ENCODE measurements around the gene HELZ2. TPM values are rescaled to one million over a fixed set of nuclear protein-coding genes. Genes with fewer than 3 reads are reported as not detected.

HELZ2 gene
- total RNA-seq, 1 experiment from 2014 or later = 27.9 TPM

DNA sequence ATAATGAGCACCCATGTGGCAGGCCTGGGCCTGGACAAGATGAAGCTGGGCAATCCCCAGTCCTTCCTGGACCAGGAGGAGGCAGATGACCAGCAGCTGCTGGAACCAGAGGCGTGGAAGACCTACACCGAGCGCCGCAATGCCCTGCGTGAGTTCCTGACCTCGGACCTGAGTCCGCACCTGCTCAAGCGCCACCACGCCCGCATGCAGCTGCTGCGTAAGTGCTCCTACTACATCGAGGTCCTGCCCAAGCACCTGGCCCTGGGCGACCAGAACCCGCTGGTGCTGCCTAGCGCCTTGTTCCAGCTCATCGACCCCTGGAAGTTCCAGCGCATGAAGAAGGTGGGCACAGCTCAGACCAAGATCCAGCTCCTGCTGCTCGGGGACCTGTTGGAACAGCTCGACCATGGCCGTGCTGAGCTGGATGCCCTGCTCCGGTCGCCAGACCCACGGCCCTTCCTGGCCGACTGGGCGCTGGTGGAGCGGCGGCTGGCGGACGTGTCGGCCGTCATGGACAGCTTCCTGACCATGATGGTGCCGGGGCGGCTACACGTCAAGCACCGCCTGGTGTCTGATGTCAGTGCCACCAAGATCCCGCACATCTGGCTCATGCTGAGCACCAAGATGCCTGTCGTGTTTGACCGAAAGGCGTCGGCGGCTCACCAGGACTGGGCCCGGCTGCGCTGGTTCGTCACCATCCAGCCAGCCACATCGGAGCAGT is 18.2 kb downstream of the HELZ2 start:
- no peaks in the 10 kb centered on the region for H3K79me2 ChIP-seq (ENCODE audit: insufficient read depth, low read length)
- no peak overlapping the region for H3K4me3 Mint-ChIP-seq
- H4K8ac ChIP-seq (replicated peaks; ENCODE audit: insufficient read length, low read depth, low read length) = no peak overlapping the region
- H3K4me1 ChIP-seq (ENCODE audit: insufficient read depth, low read length) = 0 out of 2 replicates have a peak, but pooled peaks cover 2% of the 10 kb centered on the region
- H3K4ac ChIP-seq (ENCODE audit: low read depth, low read length) = no peak overlapping the region
- H3K4me2 ChIP-seq (ENCODE audit: insufficient read depth, insufficient read length, low read length) = no peak overlapping the region
- H3K4me1 Mint-ChIP-seq = peaks cover 20% of the 10 kb centered on the region in 2 experiments
- H3K56ac ChIP-seq (ENCODE audit: insufficient read length, low read depth, low read length) = no peak overlapping the region
- no peak overlapping the region for H3K27ac Mint-ChIP-seq
- no peak overlapping the region for H2AK5ac ChIP-seq (ENCODE audit: insufficient read length, low read length)
- H2AFZ ChIP-seq (ENCODE audit: low read length) = no peak overlapping the region
- H3K79me1 ChIP-seq (ENCODE audit: insufficient read depth, low read depth, low read length, poor library complexity, severe bottlenecking) = no peaks in the 10 kb centered on the region
- no peak for DNase-seq
- H3K36me3 Mint-ChIP-seq (ENCODE audit: insufficient read depth in 1 of 3, low read depth in 3 of 3) = peaks cover 3 to 12% (median 9%) of the 10 kb centered on the region in 3 experiments; a peak in 6 of 7 replicates
- H3K14ac ChIP-seq (ENCODE audit: insufficient read depth, low read length) = no peak overlapping the region
- no peak overlapping the region for H3K18ac ChIP-seq (ENCODE audit: insufficient read length, low read depth, low read length)
- no peak overlapping the region for H3K23ac ChIP-seq (ENCODE audit: insufficient read length, low read depth, low read length)
- H4K5ac ChIP-seq (ENCODE audit: insufficient read length, low read depth, low read length) = no peak overlapping the region
- H3T11ph ChIP-seq (ENCODE audit: low read length) = no peak overlapping the region
- no peak overlapping the region for H3K9ac ChIP-seq (ENCODE audit: extremely low read depth, insufficient read length, low read length)
- no CpG with 5 or more reads among the region's 45 CpGs for WGBS (ENCODE audit: extremely low coverage, insufficient read length, low lambda C conversion rate)
- H4K20me1 ChIP-seq (ENCODE audit: control insufficient read depth, insufficient read depth, insufficient read length) = no peaks in the 10 kb centered on the region
- no peaks in the 10 kb centered on the region for H3K27me3 ChIP-seq (ENCODE audit: insufficient read depth, low read length)
- H3K23me2 ChIP-seq (ENCODE audit: insufficient read length, low read depth, low read length, poor library complexity, severe bottlenecking) = peaks cover 9% of the 10 kb centered on the region
- no peak overlapping the region for H2BK12ac ChIP-seq (ENCODE audit: insufficient read length, low read depth, low read length)
- no peak overlapping the region for H2BK20ac ChIP-seq (ENCODE audit: low read depth, low read length, poor library complexity, severe bottlenecking)
- no peaks in the 10 kb centered on the region; the same call in 1 of the 2 replicates for H3K27me3 Mint-ChIP-seq (ENCODE audit: low read depth)
- no peaks in the 10 kb centered on the region for H3K9me3 Mint-ChIP-seq
- no peak overlapping the region for H2BK15ac ChIP-seq (ENCODE audit: low read depth, low read length)
- H3K27ac ChIP-seq (ENCODE audit: insufficient read length, low read depth, low read length) = no peak overlapping the region
- no peak overlapping the region for H2BK5ac ChIP-seq (ENCODE audit: insufficient read length, low read length)
- H4K91ac ChIP-seq (ENCODE audit: insufficient read length, low read depth, low read length) = no peak overlapping the region
- TF ChIP-seq, protein P1, sequence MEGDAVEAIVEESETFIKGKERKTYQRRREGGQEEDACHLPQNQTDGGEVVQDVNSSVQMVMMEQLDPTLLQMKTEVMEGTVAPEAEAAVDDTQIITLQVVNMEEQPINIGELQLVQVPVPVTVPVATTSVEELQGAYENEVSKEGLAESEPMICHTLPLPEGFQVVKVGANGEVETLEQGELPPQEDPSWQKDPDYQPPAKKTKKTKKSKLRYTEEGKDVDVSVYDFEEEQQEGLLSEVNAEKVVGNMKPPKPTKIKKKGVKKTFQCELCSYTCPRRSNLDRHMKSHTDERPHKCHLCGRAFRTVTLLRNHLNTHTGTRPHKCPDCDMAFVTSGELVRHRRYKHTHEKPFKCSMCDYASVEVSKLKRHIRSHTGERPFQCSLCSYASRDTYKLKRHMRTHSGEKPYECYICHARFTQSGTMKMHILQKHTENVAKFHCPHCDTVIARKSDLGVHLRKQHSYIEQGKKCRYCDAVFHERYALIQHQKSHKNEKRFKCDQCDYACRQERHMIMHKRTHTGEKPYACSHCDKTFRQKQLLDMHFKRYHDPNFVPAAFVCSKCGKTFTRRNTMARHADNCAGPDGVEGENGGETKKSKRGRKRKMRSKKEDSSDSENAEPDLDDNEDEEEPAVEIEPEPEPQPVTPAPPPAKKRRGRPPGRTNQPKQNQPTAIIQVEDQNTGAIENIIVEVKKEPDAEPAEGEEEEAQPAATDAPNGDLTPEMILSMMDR (conservative IDR thresholded peaks at IDR 0.05) = no peak
- H2BK120ac ChIP-seq (ENCODE audit: low read depth, low read length, poor library complexity, severe bottlenecking) = no peak overlapping the region
- no peaks in the 10 kb centered on the region for H3K9me3 ChIP-seq (ENCODE audit: control insufficient read depth, low read depth, low read length)
